ENCODE results near the gene CORO2A.
"Not testable (repeated sequence)": the region's sequence is repeated elsewhere in the genome, so short reads cannot be mapped to it uniquely, and the experiment has no call there.

CORO2A gene

GRCh38 chr9:98078895-98079294 lies 113.5 kb downstream of the CORO2A start:
- DNase-seq, result no peak

GRCh38 chr9:98076514-98076890 lies 115.9 kb downstream of the CORO2A start:
- DNase-seq, result not testable (repeated sequence)

GRCh38 chr9:98075332-98075805 lies 117.1 kb downstream of the CORO2A start:
- DNase-seq, result peak; percentile 33

GRCh38 chr9:98074115-98074990 lies 118.1 kb downstream of the CORO2A start:
- peak; percentile 74 for DNase-seq

- no peak for DNase-seq
Measured at GRCh38 chr9:98071737-98072136, 120.7 kb downstream of the CORO2A start.
